Fibroblast of lung (primary cell): ENCODE data around the gene DDX47. TPM values are rescaled to one million over a fixed set of nuclear protein-coding genes. Genes with fewer than 3 reads are reported as not detected.

Experiments
- DNase-seq, 2 donors: peaks; one replicate each; pipeline versions ENCODE4 v3.0.0 to v3.0.0-alpha.2; 2010; ENCODE audit warnings: low read depth in 2 of 2
- H2AFZ ChIP-seq: 2 replicates; pipeline ENCODE4 v1.5.1; 2012; ENCODE audit warnings: low read length, control low read depth, inconsistent platforms
- H3K27ac ChIP-seq: 2 replicates; pipeline ENCODE4 v1.5.1; 2011; ENCODE audit warnings: low read length, control low read depth; ENCODE audit not compliant: insufficient read depth
- H3K27me3 ChIP-seq: 2 replicates; pipeline ENCODE4 v1.5.1; 2011; ENCODE audit warnings: mild to moderate bottlenecking, low read length; ENCODE audit not compliant: control insufficient read depth, insufficient read depth
- H3K36me3 ChIP-seq: 2 replicates; pipeline ENCODE4 v1.5.1; 2011; ENCODE audit warnings: low read length; ENCODE audit not compliant: control insufficient read depth, insufficient read depth
- H3K4me1 ChIP-seq: 2 replicates; pipeline ENCODE4 v1.5.1; 2011; ENCODE audit warnings: low read length; ENCODE audit not compliant: control insufficient read depth, insufficient read depth; ENCODE audit errors: extremely low read depth
- H3K4me2 ChIP-seq: 2 replicates; pipeline ENCODE4 v1.5.1; 2011; ENCODE audit warnings: low read length, control low read depth; ENCODE audit not compliant: insufficient read depth; ENCODE audit errors: extremely low read depth
- H3K4me3 ChIP-seq, 4 experiments: fragments of 200-600 bp in 1 of 4; sonication (generic) in 1 of 4; replicated peaks in 1 of 4; 2 replicates each; pipeline ENCODE4 v1.5.1; 2011 to 2016; ENCODE audit warnings: low read length in 4 of 4, low read depth in 3 of 4, mild to moderate bottlenecking in 3 of 4, control low read depth in 2 of 4, inconsistent platforms in 1 of 4, mixed read lengths in 1 of 4; ENCODE audit not compliant: insufficient read depth in 1 of 4; ENCODE audit errors: control extremely low read depth in 1 of 4
- H3K79me2 ChIP-seq: 2 replicates; pipeline ENCODE4 v1.5.1; 2012; ENCODE audit warnings: mild to moderate bottlenecking, low read length, inconsistent platforms; ENCODE audit not compliant: control insufficient read depth, insufficient read depth
- H3K9ac ChIP-seq: 2 replicates; pipeline ENCODE4 v1.5.1; 2011; ENCODE audit warnings: mild to moderate bottlenecking, low read length, control low read depth; ENCODE audit not compliant: insufficient read depth
- H3K9me3 ChIP-seq: 2 replicates; pipeline ENCODE4 v1.5.1; 2012; ENCODE audit warnings: low read depth, low read length; ENCODE audit not compliant: control insufficient read depth, insufficient read depth
- H4K20me1 ChIP-seq: 2 replicates; pipeline ENCODE4 v1.5.1; 2011; ENCODE audit warnings: low read length; ENCODE audit not compliant: control insufficient read depth, insufficient read depth; ENCODE audit errors: extremely low read depth
- CTCF ChIP-seq, 2 donors: IDR thresholded peaks in 1 of 2; conservative IDR thresholded peaks in 1 of 2; 1 replicate in 1 of 2; 2 replicates in 1 of 2; pipeline ENCODE4 v1.5.1; 2011 to 2012; ENCODE audit warnings: low read length in 2 of 2, control low read depth in 1 of 2, inconsistent platforms in 1 of 2, low read depth in 1 of 2, mild to moderate bottlenecking in 1 of 2
- EZH2 ChIP-seq: IDR thresholded peaks from 2 replicates; pipeline ENCODE4 v1.5.1; 2012; ENCODE audit warnings: low read length, control low read depth, mild to moderate bottlenecking; ENCODE audit errors: missing control alignments
- polyA plus RNA-seq, 2 donors: library from polyadenylated mRNA; depleted of rRNA in 1 of 2; stranded (reverse) in 1 of 2; unstranded in 1 of 2; fragments of >200 nt; gene quantifications; 2 replicates each; pipeline ENCODE4 v1.2.1, GENCODE V29; 2011 to 2012; ENCODE audit warnings: missing spikeins in 1 of 2
- total RNA-seq: library from RNA; depleted of rRNA; stranded (reverse); fragments of >200 nt; gene quantifications from 2 replicates; pipeline ENCODE4 v1.2.1, GENCODE V29; 2014

The DDX47 gene
- total and polyA plus RNA-seq, 2 donors (not counting 1 experiment from before 2014, with no cell fraction given), result 41.9 to 83.2 TPM

- H2AFZ ChIP-seq, result no peak overlapping the region
- no peaks in the 10 kb centered on the region for H3K9me3 ChIP-seq
- H3K79me2 ChIP-seq, result no peaks in the 10 kb centered on the region
- H3K4me1 ChIP-seq, result peaks cover 15% of the 10 kb centered on the region
- no peak overlapping the region for H3K9ac ChIP-seq
- H3K4me2 ChIP-seq, result peak overlapping the region; percentile 38
- no peak overlapping the region for H3K27ac ChIP-seq
- TF ChIP-seq CTCF (conservative IDR thresholded peaks at IDR 0.05 in 1 of 2, IDR thresholded peaks at IDR 0.05 in 1 of 2; ENCODE audit: low read depth in 1 of 2, low read length in 2 of 2) (no peak), EZH2 (no peak)
- H3K4me3 ChIP-seq, result no peak overlapping the region
- H3K36me3 ChIP-seq, result no peaks in the 10 kb centered on the region
- peak; percentile 80 to 92 for DNase-seq
- H4K20me1 ChIP-seq, result no peaks in the 10 kb centered on the region
- no peaks in the 10 kb centered on the region for H3K27me3 ChIP-seq
Measured at GRCh38 chr12:12803186-12803585, 10.0 kb upstream of the DDX47 start.

GRCh38 chr12:12804011-12804410 is 9.1 kb upstream of the DDX47 start:
- Histone ChIP-seq H3K27ac (peak overlapping the region; percentile 60), H4K20me1 (no peaks in the 10 kb centered on the region), H2AFZ (no peak overlapping the region), H3K36me3 (no peaks in the 10 kb centered on the region), H3K4me1 (peaks cover 18% of the 10 kb centered on the region), H3K9ac (no peak overlapping the region), H3K27me3 (no peaks in the 10 kb centered on the region), H3K79me2 (no peaks in the 10 kb centered on the region), H3K4me3 (no peak overlapping the region), H3K4me2 (peak overlapping the region; percentile 79), H3K9me3 (no peaks in the 10 kb centered on the region)
- TF ChIP-seq EZH2 (no peak), CTCF (conservative IDR thresholded peaks at IDR 0.05 in 1 of 2, IDR thresholded peaks at IDR 0.05 in 1 of 2; ENCODE audit: low read depth in 1 of 2, low read length in 2 of 2) (no peak)
- DNase-seq, result peak in 1 of 2 donors; percentile 39

GRCh38 chr12:12804432-12804886 is 8.7 kb upstream of the DDX47 start:
- no peak overlapping the region for H2AFZ ChIP-seq
- peak; percentile 64 to 96 for DNase-seq
- H3K9ac ChIP-seq, result no peak overlapping the region
- no peaks in the 10 kb centered on the region for H3K27me3 ChIP-seq
- no peak overlapping the region for H3K4me3 ChIP-seq
- TF ChIP-seq CTCF (conservative IDR thresholded peaks at IDR 0.05 in 1 of 2, IDR thresholded peaks at IDR 0.05 in 1 of 2; ENCODE audit: low read depth in 1 of 2, low read length in 2 of 2) (no peak), EZH2 (no peak)
- H4K20me1 ChIP-seq, result no peaks in the 10 kb centered on the region
- H3K9me3 ChIP-seq, result no peaks in the 10 kb centered on the region
- H3K4me1 ChIP-seq, result peaks cover 18% of the 10 kb centered on the region
- no peaks in the 10 kb centered on the region for H3K79me2 ChIP-seq
- H3K4me2 ChIP-seq, result peak overlapping the region; percentile 79
- no peaks in the 10 kb centered on the region for H3K36me3 ChIP-seq
- peak overlapping the region; percentile 60 for H3K27ac ChIP-seq
